HG02571 (cell line): ENCODE data around the gene CCM2.
"Not testable (repeated sequence)": the region's sequence is repeated elsewhere in the genome, so short reads cannot be mapped to it uniquely, and the experiment has no call there.

ENCODE experiments used
- ATAC-seq: cut with Tn5 transposase; IDR thresholded peaks from one replicate; pipeline ENCODE4 v1.9.1; 2021; ENCODE audit warnings: mild to moderate bottlenecking, moderate library complexity; ENCODE audit not compliant: unreplicated experiment

Gene CCM2

GRCh38 chr7:45031829-45032228 is 31.8 kb downstream of the CCM2 start:
- no peak for ATAC-seq

GRCh38 chr7:45032421-45032820 is 32.4 kb downstream of the CCM2 start:
- ATAC-seq: no peak

- no peak for ATAC-seq
Measured at GRCh38 chr7:45033261-45033930, 33.4 kb downstream of the CCM2 start.

GRCh38 chr7:45033931-45034290 is 33.9 kb downstream of the CCM2 start:
- no peak for ATAC-seq

GRCh38 chr7:45034710-45035109 is 34.7 kb downstream of the CCM2 start:
- not testable (repeated sequence) for ATAC-seq

- no peak for ATAC-seq
Measured at GRCh38 chr7:45035371-45035770, 35.4 kb downstream of the CCM2 start.

GRCh38 chr7:45035893-45036292 is 35.9 kb downstream of the CCM2 start:
- no peak for ATAC-seq

- ATAC-seq: no peak
Measured at GRCh38 chr7:45036317-45036716, 36.3 kb downstream of the CCM2 start.

- ATAC-seq: no peak
Measured at GRCh38 chr7:45036796-45037195, 36.8 kb downstream of the CCM2 start.

GRCh38 chr7:45037876-45038275 is 37.9 kb downstream of the CCM2 start:
- no peak for ATAC-seq

- ATAC-seq: no peak
Measured at GRCh38 chr7:45039106-45039505, 39.1 kb downstream of the CCM2 start.

- no peak for ATAC-seq
Measured at GRCh38 chr7:45044338-45044737, 44.3 kb downstream of the CCM2 start.

GRCh38 chr7:45048748-45049147 is 48.7 kb downstream of the CCM2 start:
- ATAC-seq: no peak

- ATAC-seq: no peak
Measured at GRCh38 chr7:45050198-45050597, 50.2 kb downstream of the CCM2 start.

- no peak for ATAC-seq
Measured at GRCh38 chr7:45052011-45052410, 52.0 kb downstream of the CCM2 start.

GRCh38 chr7:45053401-45053800 is 53.4 kb downstream of the CCM2 start:
- no peak for ATAC-seq

- no peak for ATAC-seq
Measured at GRCh38 chr7:45053941-45054340, 53.9 kb downstream of the CCM2 start.

GRCh38 chr7:45054442-45054841 is 54.4 kb downstream of the CCM2 start:
- no peak for ATAC-seq

- ATAC-seq: no peak
Measured at GRCh38 chr7:45055016-45055415, 55.0 kb downstream of the CCM2 start.

GRCh38 chr7:45055594-45056219 is 55.7 kb downstream of the CCM2 start:
- ATAC-seq: no peak

GRCh38 chr7:45057878-45058277 is 57.9 kb downstream of the CCM2 start:
- no peak for ATAC-seq

- no peak for ATAC-seq
Measured at GRCh38 chr7:45060295-45060694, 60.3 kb downstream of the CCM2 start.

GRCh38 chr7:45061352-45061751 is 61.4 kb downstream of the CCM2 start:
- no peak for ATAC-seq
